ENCODE results near the gene ZDHHC14.

DNA sequence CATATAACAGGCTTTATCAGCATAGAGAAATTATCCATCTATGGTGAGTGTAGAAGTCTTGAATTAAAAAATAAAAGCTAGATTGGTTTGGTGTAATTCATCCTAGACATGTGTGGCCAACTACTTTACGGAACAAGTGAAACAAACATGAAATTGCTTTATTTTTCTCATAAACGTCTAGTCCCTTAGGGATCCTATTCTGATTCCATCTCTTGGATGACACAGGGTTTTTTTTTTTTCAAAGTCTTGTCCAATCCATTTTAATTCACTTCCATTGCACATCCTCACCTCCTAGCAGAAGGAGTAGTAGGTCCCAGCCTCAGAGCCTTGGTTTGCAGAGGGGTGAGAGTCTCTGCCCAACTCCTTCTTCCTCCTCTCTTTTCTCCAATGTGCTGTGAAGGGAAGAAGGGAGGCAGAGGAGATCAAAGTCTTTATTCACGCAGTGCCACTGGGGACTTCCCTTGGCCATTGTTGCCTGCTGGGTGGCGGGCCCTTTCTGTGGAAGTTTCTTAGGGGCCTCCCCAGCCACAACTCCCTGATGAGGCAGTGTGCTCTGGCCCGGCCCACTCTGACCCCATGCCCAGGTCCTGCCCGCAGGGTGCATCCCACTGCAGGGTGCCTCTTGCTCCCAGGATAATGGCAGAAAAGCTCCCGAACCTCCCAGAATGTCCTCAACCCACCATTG is 337.7 kb downstream of the ZDHHC14 start:
- TF ChIP-seq CEBPB (IDR thresholded peaks at IDR 0.05) (no peak), RAD21 (IDR thresholded peaks at IDR 0.05; ENCODE audit: low read depth) (no peak), MAX (IDR thresholded peaks at IDR 0.05) (no peak), TEAD4 (IDR thresholded peaks at IDR 0.05) (no peak), REST (IDR thresholded peaks at IDR 0.05; ENCODE audit: low read depth) (no peak), TCF12 (IDR thresholded peaks at IDR 0.05; ENCODE audit: low read depth) (no peak), EGR1 (IDR thresholded peaks at IDR 0.05) (no peak), NFIC (IDR thresholded peaks at IDR 0.05) (no peak), EP300 (IDR thresholded peaks at IDR 0.05; ENCODE audit: borderline replicate concordance) (no peak), CREB1 (IDR thresholded peaks at IDR 0.05; ENCODE audit: low read depth) (no peak), ZBTB7A (IDR thresholded peaks at IDR 0.05; ENCODE audit: low read depth) (no peak), USF1 (IDR thresholded peaks at IDR 0.05) (no peak), TAF1 (IDR thresholded peaks at IDR 0.05; ENCODE audit: low read depth) (no peak)
